Measurements from ENCODE around the gene SYNM. TPM values are rescaled to one million over a fixed set of nuclear protein-coding genes. Genes with fewer than 3 reads are reported as not detected.

SYNM gene
- total RNA-seq, 1 experiment from 2014 or later = 3.3 TPM

GRCh38 chr15:99170476-99171065 lies 65.7 kb downstream of the SYNM start:
- Histone ChIP-seq H3K36me3 (ENCODE audit: control insufficient read depth in 1 of 2, insufficient read depth in 2 of 2, low read length in 2 of 2) (0 out of 4 replicates have a peak, but pooled peaks cover 0 to 2% of the 10 kb centered on the region in 2 experiments), H3K9me3 (ENCODE audit: control insufficient read depth in 1 of 2, insufficient read depth in 1 of 2, low read depth in 1 of 2, low read length in 2 of 2) (no peaks in the 10 kb centered on the region), H3K27me3 (ENCODE audit: insufficient read depth, low read length) (no peaks in the 10 kb centered on the region), H3K4me1 (ENCODE audit: control insufficient read depth in 1 of 2, insufficient read depth in 2 of 2, low read length in 2 of 2) (no peaks in the 10 kb centered on the region), H3K9me2 (ENCODE audit: insufficient read depth) (no peaks in the 10 kb centered on the region), H4K20me1 (ENCODE audit: insufficient read depth) (no peaks in the 10 kb centered on the region), H3K9ac (ENCODE audit: low read length) (no peak overlapping the region), H3K27ac (ENCODE audit: low read depth, low read length) (no peak overlapping the region), H3K4me3 (replicated peaks in 1 of 2; ENCODE audit: low read depth in 1 of 2, low read length in 2 of 2) (no peak overlapping the region), H2AFZ (ENCODE audit: low read depth, low read length, poor library complexity, severe bottlenecking) (no peak overlapping the region), H3K79me2 (ENCODE audit: insufficient read depth, low read length) (no peaks in the 10 kb centered on the region), H3K4me2 (ENCODE audit: low read length) (no peak overlapping the region)
- ChIA-PET RAD21 (ENCODE audit: low non-redundant PET in 1 of 2, low total read pairs in 2 of 2, uncharacterized antibody in 2 of 2, unreplicated experiment in 2 of 2) (no interaction called here), CTCF (no interaction called here), POLR2A (no interaction called here)
- no peak for TF ChIP-seq POLR2AphosphoS5 (IDR thresholded peaks at IDR 0.05; ENCODE audit: low read depth, low read length)
- no peak for TF ChIP-seq POLR2A (IDR thresholded peaks at IDR 0.05; ENCODE audit: borderline replicate concordance, extremely low read depth, insufficient read depth, insufficient read length)
- no peak for TF ChIP-seq ZBTB33 (IDR thresholded peaks at IDR 0.05; ENCODE audit: extremely low read depth, insufficient replicate concordance, low read length)
- no peak for TF ChIP-seq SP1 (IDR thresholded peaks at IDR 0.05; ENCODE audit: low read depth)
- no peak for TF ChIP-seq ZNF274 (IDR thresholded peaks at IDR 0.05; ENCODE audit: low read depth, low read length)
- no peak for TF ChIP-seq TCF7L2 (IDR thresholded peaks at IDR 0.05; ENCODE audit: borderline replicate concordance, extremely low read depth, insufficient read depth, insufficient read length)
- TF ChIP-seq CEBPB (IDR thresholded peaks at IDR 0.05; ENCODE audit: low read depth) = no peak
- TF ChIP-seq SIN3A (IDR thresholded peaks at IDR 0.05; ENCODE audit: low read depth) = no peak
- TF ChIP-seq, protein P1, sequence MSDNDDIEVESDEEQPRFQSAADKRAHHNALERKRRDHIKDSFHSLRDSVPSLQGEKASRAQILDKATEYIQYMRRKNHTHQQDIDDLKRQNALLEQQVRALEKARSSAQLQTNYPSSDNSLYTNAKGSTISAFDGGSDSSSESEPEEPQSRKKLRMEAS (IDR thresholded peaks at IDR 0.05) = no peak
- TF ChIP-seq ELF1 (IDR thresholded peaks at IDR 0.05; ENCODE audit: borderline replicate concordance, low read depth) = no peak
- TF ChIP-seq REST (IDR thresholded peaks at IDR 0.05; ENCODE audit: low read depth) = no peak
- TF ChIP-seq EZH2 (IDR thresholded peaks at IDR 0.05) = no peak
- no peak for TF ChIP-seq JUND (IDR thresholded peaks at IDR 0.05)
- TF ChIP-seq EGR1 (IDR thresholded peaks at IDR 0.05; ENCODE audit: low read depth) = no peak
- DNase-seq (ENCODE audit: low read depth, low spot score) (no peak), ATAC-seq (no peak)
- intact Hi-C loops (cut with micrococcal nuclease) = no loop called here
- BruUV-seq (replicated peaks) = no TSS peak

All from HCT116 (cell line).